GM12878 (cell line): Measurements from ENCODE around the gene C16orf86. TPM values are rescaled to one million over a fixed set of nuclear protein-coding genes. Genes with fewer than 3 reads are reported as not detected.

Source experiments
- ATAC-seq: fragments of 200-7000 bp; cut with Tn5 transposase; 3 replicates; pipeline ENCODE4 v1.9.1; 2020; ENCODE audit warnings: mild to moderate bottlenecking, moderate library complexity
- BruUV-seq: library from RNA; stranded (reverse); fragments of 400-500 nt; replicated peaks from 2 replicates; lab custom pipeline; 2021; lab: Mats Ljungman, UMichigan
- CTCF ChIA-PET: fragments of 300-600 bp; sonication (Branson Sonifier 250); formaldehyde crosslinking; extraction: SDS; loops from one replicate; lab custom pipeline; 2021; ENCODE audit warnings: inconsistent platforms; lab: Yijun Ruan, JAX
- POLR2A ChIA-PET: fragments of 350-600 bp; formaldehyde crosslinking; extraction: SDS; loops from one replicate; lab custom pipeline; 2021; ENCODE audit warnings: inconsistent platforms; lab: Charles Lee
- RAD21 ChIA-PET: fragments of 300-600 bp; sonication (Branson Sonifier 250); formaldehyde crosslinking; loops from one replicate; lab custom pipeline; 2023; ENCODE audit warnings: antibody characterized with exemption; ENCODE audit not compliant: unreplicated experiment; lab: Charles Lee
- SMC1A ChIA-PET: fragments of 300-600 bp; sonication (Branson Sonifier 250); formaldehyde crosslinking; loops from one replicate; lab custom pipeline; 2023; ENCODE audit not compliant: unreplicated experiment, uncharacterized antibody; lab: Charles Lee
- DNase-seq: peaks from one replicate; pipeline ENCODE4 v3.0.0-alpha.2; 2011; ENCODE audit warnings: low read depth, low spot score
- FAIRE-seq: peaks from 3 replicates; lab custom pipeline; 2011; peaks lifted over from hg19 to GRCh38; lab: Jason Lieb, UNC
- H2AFZ ChIP-seq: 2 replicates; pipeline ENCODE4 v1.6.0; 2011; ENCODE audit warnings: low read depth, low read length, control low read depth; ENCODE audit not compliant: control insufficient read depth
- H3K27ac ChIP-seq: 2 replicates; pipeline ENCODE4 v1.5.1; 2011; ENCODE audit warnings: control low read depth; ENCODE audit not compliant: control insufficient read depth, insufficient read depth
- H3K27me3 ChIP-seq, 2 experiments: replicated peaks in 1 of 2; 2 replicates each; pipeline versions ENCODE4 v1.6.0 to v1.6.1; 2011; ENCODE audit warnings: low read length in 1 of 2; ENCODE audit not compliant: control insufficient read depth in 2 of 2, insufficient read depth in 2 of 2
- H3K36me3 ChIP-seq, 2 experiments: 2 replicates each; pipeline ENCODE4 v1.5.1; 2011; ENCODE audit warnings: low read length in 1 of 2; ENCODE audit not compliant: control insufficient read depth in 2 of 2, insufficient read depth in 2 of 2
- H3K4me1 ChIP-seq: 2 replicates; pipeline ENCODE4 v1.6.1; 2011; ENCODE audit warnings: mild to moderate bottlenecking, low read length, moderate library complexity, mixed read lengths; ENCODE audit not compliant: control insufficient read depth, insufficient read depth
- H3K4me2 ChIP-seq: 2 replicates; pipeline ENCODE4 v1.6.0; 2011; ENCODE audit warnings: control low read depth; ENCODE audit not compliant: control insufficient read depth, insufficient read depth
- H3K4me3 ChIP-seq: fragments of 200-600 bp; sonication (generic); 2 replicates; pipeline ENCODE4 v1.5.1; 2016
- H3K79me2 ChIP-seq: 2 replicates; pipeline ENCODE4 v1.6.0; 2011; ENCODE audit warnings: low read length; ENCODE audit not compliant: control insufficient read depth, insufficient read depth
- H3K9ac ChIP-seq: 2 replicates; pipeline ENCODE4 v1.8.0; 2011; ENCODE audit warnings: low read length, control low read depth, mixed read lengths; ENCODE audit not compliant: control insufficient read depth, insufficient read depth
- H3K9me3 ChIP-seq: replicated peaks from 3 replicates; pipeline ENCODE4 v1.5.1; 2011; ENCODE audit warnings: mild to moderate bottlenecking, low read length; ENCODE audit not compliant: control insufficient read depth, insufficient read depth
- H4K20me1 ChIP-seq: 2 replicates; pipeline ENCODE4 v1.6.0; 2011; ENCODE audit not compliant: control insufficient read depth, insufficient read depth
- EP300 ChIP-seq, 2 experiments: fragments of 150-350 bp in 1 of 2; IDR thresholded peaks; 2 replicates each; pipeline ENCODE4 v1.6.1; 2011 to 2012; ENCODE audit warnings: low read depth in 2 of 2, low read length in 2 of 2, borderline replicate concordance in 1 of 2, improper control_type of control experiment in 1 of 2, inconsistent platforms in 1 of 2; ENCODE audit not compliant: control insufficient read depth in 1 of 2
- ESRRA ChIP-seq: IDR thresholded peaks from 2 replicates; pipeline ENCODE4 v1.6.1; 2012; ENCODE audit warnings: mild to moderate bottlenecking, low read length, improper control_type of control experiment
- NFIC ChIP-seq: IDR thresholded peaks from 2 replicates; pipeline ENCODE4 v1.6.1; 2012; ENCODE audit warnings: low read depth, mild to moderate bottlenecking, inconsistent platforms, low read length, moderate library complexity
- PKNOX1 ChIP-seq: fragments of 450-650 bp; IDR thresholded peaks from 2 replicates; pipeline ENCODE4 v1.6.1; 2016; ENCODE audit warnings: mild to moderate bottlenecking
- RELA ChIP-seq: fragments of 450-650 bp; IDR thresholded peaks from 2 replicates; pipeline ENCODE4 v1.8.0; 2014; ENCODE audit warnings: borderline replicate concordance; ENCODE audit not compliant: partially characterized antibody
- SUZ12 ChIP-seq: fragments of 200-600 bp; sonication (generic); IDR thresholded peaks from one replicate; pipeline ENCODE4 v1.6.1; 2018; ENCODE audit warnings: antibody characterized with exemption, mild to moderate bottlenecking; ENCODE audit not compliant: unreplicated experiment
- ZBTB11 ChIP-seq: fragments of 450-650 bp; formaldehyde crosslinking; IDR thresholded peaks from 2 replicates; pipeline ENCODE4 v1.5.0; 2022; ENCODE audit warnings: mild to moderate bottlenecking, missing genetic modification characterization
- ZNF207 ChIP-seq: fragments of 450-650 bp; IDR thresholded peaks from 2 replicates; pipeline ENCODE4 v1.6.1; 2014; ENCODE audit warnings: antibody characterized with exemption, mild to moderate bottlenecking, borderline replicate concordance
- ZZZ3 ChIP-seq: IDR thresholded peaks from 2 replicates; pipeline ENCODE4 v1.6.1; 2011; ENCODE audit warnings: low read depth; ENCODE audit not compliant: control insufficient read depth, insufficient read length
- WGBS: methylation state at CpG from one replicate; pipeline ENCODE4 v1.1.6; 2016; ENCODE audit warnings: low lambda C conversion rate; ENCODE audit not compliant: insufficient replicate concordance, insufficient coverage; ENCODE audit errors: missing lambda C conversion rate; 5-methylcytosine and 5-hydroxymethylcytosine counted together
- in situ Hi-C: fragments of 300-500 bp; cut with MboI; formaldehyde crosslinking; loops from 9 replicates; pipeline ENCODE4 v1.14.3; 2018; ENCODE audit warnings: mixed read lengths
- intact Hi-C: fragments of 100-400 bp; cut with micrococcal nuclease; formaldehyde crosslinking; loops from one replicate; pipeline ENCODE4 v1.14.2; 2022; ENCODE audit not compliant: unreplicated experiment
- polyA plus RNA-seq, 11 experiments: library from polyadenylated mRNA; depleted of rRNA in 4 of 11; unstranded in 6 of 11; stranded (reverse) in 5 of 11; fragments of >200 nt; fragmentation: Nextera tagmentation in 4 of 11; fragmentation: Illumina TruSeq in 1 of 11; extraction: Ambion mirVana in 4 of 11; extraction: Trizol in 1 of 11; gene quantifications; 1 replicate in 1 of 11; 2 replicates in 10 of 11; pipeline versions ENCODE4 v1.2.1 to v1.2.3, GENCODE V29; 2011 to 2016; ENCODE audit warnings: inconsistent platforms in 2 of 11, missing spikeins in 2 of 11, low read depth in 1 of 11
- total RNA-seq, 4 experiments: library from RNA; depleted of rRNA in 3 of 4; stranded (reverse); fragments of >200 nt in 3 of 4; fragmentation: Illumina TruSeq in 1 of 4; extraction: Trizol in 1 of 4; gene quantifications; 2 replicates each; pipeline versions ENCODE4 v1.2.1 to v1.2.3, GENCODE V29; 2013 to 2021

The C16orf86 gene
- total and polyA plus RNA-seq, 10 of the 15 experiments (the other 5 are each of a cell fraction or from before 2014, with no cell fraction given), result 0.11 to 3.3 (median 1.6) TPM

GRCh38 chr16:67716097-67716496, 49.5 kb downstream of the C16orf86 start:
- intact Hi-C loops, result loop anchor here (5.0 kb wide), 1 partner anchor 44 kb away; no protein-coding TSS in a partner anchor
- Histone ChIP-seq H3K9ac (no peak overlapping the region), H3K4me1 (peaks cover 22% of the 10 kb centered on the region), H4K20me1 (no peaks in the 10 kb centered on the region), H3K36me3 (no peaks in the 10 kb centered on the region; a peak in 1 of 4 replicates)
- ATAC-seq, result no peak
- WGBS, result 97% methylated on average over 2 of the region's 2 CpGs
- ChIA-PET CTCF (interaction anchor here (1.0 to 4.3 kb wide), 3 partner anchors 43 to 88 kb away, joined by 3 to 27 read pairs (median 3); no protein-coding TSS in a partner anchor), POLR2A (interaction anchor here (0.7 kb wide), 1 partner anchor 150 kb away, joined by 3 read pairs; no protein-coding TSS in a partner anchor)
- FAIRE-seq, result no peak
- TF ChIP-seq ZBTB11 (no peak), SUZ12 (no peak), NFIC (no peak), ESRRA (no peak), ZZZ3 (no peak), RELA (no peak), PKNOX1 (no peak), ZNF207 (no peak), EP300 (IDR thresholded peaks at IDR 0.05; ENCODE audit: borderline replicate concordance in 1 of 2, control insufficient read depth in 1 of 2, low read depth in 2 of 2, low read length in 2 of 2) (no peak)
- TF ChIP-seq, all 136 proteins: peak for 0
- H2AFZ ChIP-seq, result no peak overlapping the region
- H3K4me2 ChIP-seq, result no peak overlapping the region
- no peak overlapping the region for H3K4me3 ChIP-seq
- SMC1A ChIA-PET, result interaction anchor here (0.7 to 1.9 kb wide), 5 partner anchors 27 to 234 kb away, joined by 3 to 5 read pairs (median 3); no protein-coding TSS in a partner anchor
- no peak overlapping the region for H3K27ac ChIP-seq
- peaks cover 24% of the 10 kb centered on the region for H3K79me2 ChIP-seq
- no peaks in the 10 kb centered on the region for H3K27me3 ChIP-seq
- no TSS peak for BruUV-seq
- in situ Hi-C loops, result no loop called here
- no peak for DNase-seq
- RAD21 ChIA-PET, result interaction anchor here (0.6 to 1.6 kb wide), 3 partner anchors 43 to 235 kb away, joined by 3 to 4 read pairs (median 3); no protein-coding TSS in a partner anchor
- H3K9me3 ChIP-seq, result no peaks in the 10 kb centered on the region

Other genes starting within 250 kb of the C16orf86 start
Only the 7 nearest of the 18 such genes appear.
- gene RIPOR1, start 138.0 kb upstream of the C16orf86 start, total RNA-seq (2014; rRNA removed), result 5.2 and 7.0 TPM in 2 replicates
- gene RIPOR1, start 138.0 kb upstream of the C16orf86 start, total RNA-seq (2014; rRNA removed; fragmentation: Illumina TruSeq; extraction: Trizol), result 2.6 and 2.8 TPM in 2 replicates
- gene RIPOR1, start 138.0 kb upstream of the C16orf86 start, total RNA-seq (2021), result 28.5 and 37.0 TPM in 2 replicates
- 1.2 and 2.0 TPM in 2 replicates for gene RIPOR1, start 138.0 kb upstream of the C16orf86 start, polyA plus RNA-seq (2011; rRNA removed)
- gene RIPOR1, start 138.0 kb upstream of the C16orf86 start, polyA plus RNA-seq (2014; fragmentation: Illumina TruSeq; extraction: Trizol), result 7.0 and 7.9 TPM in 2 replicates
- gene RIPOR1, start 138.0 kb upstream of the C16orf86 start, polyA plus RNA-seq (2014; fragmentation: Nextera tagmentation; extraction: Ambion mirVana), result under 1 TPM; 0.13 to 0.47 TPM
- gene RIPOR1, start 138.0 kb upstream of the C16orf86 start, polyA plus RNA-seq (2014; rRNA removed), result 10.5 and 11.6 TPM in 2 replicates
- gene RIPOR1, start 138.0 kb upstream of the C16orf86 start, polyA plus RNA-seq (2016; fragmentation: Nextera tagmentation; extraction: Ambion mirVana), result 10 to 100 TPM; 12.9 to 15.9 TPM
- 36.7 and 37.3 TPM in 2 replicates for gene CTCF, start 104.3 kb upstream of the C16orf86 start, total RNA-seq (2014; rRNA removed)
- gene CTCF, start 104.3 kb upstream of the C16orf86 start, total RNA-seq (2014; rRNA removed; fragmentation: Illumina TruSeq; extraction: Trizol), result 43.8 and 47.9 TPM in 2 replicates
- 42.7 and 43.6 TPM in 2 replicates for gene CTCF, start 104.3 kb upstream of the C16orf86 start, total RNA-seq (2021)
- 36.1 and 40.1 TPM in 2 replicates for gene CTCF, start 104.3 kb upstream of the C16orf86 start, polyA plus RNA-seq (2011; rRNA removed)
- gene CTCF, start 104.3 kb upstream of the C16orf86 start, polyA plus RNA-seq (2014; fragmentation: Illumina TruSeq; extraction: Trizol), result 52.8 and 55.0 TPM in 2 replicates
- 10 to 100 TPM in 1 of 2 experiments, 1 to 10 TPM in 1; 9.1 to 18.3 TPM for gene CTCF, start 104.3 kb upstream of the C16orf86 start, polyA plus RNA-seq (2014; fragmentation: Nextera tagmentation; extraction: Ambion mirVana)
- gene CTCF, start 104.3 kb upstream of the C16orf86 start, polyA plus RNA-seq (2014; rRNA removed), result 34.7 and 35.8 TPM in 2 replicates
- 10 to 100 TPM; 47.5 to 51.6 TPM for gene CTCF, start 104.3 kb upstream of the C16orf86 start, polyA plus RNA-seq (2016; fragmentation: Nextera tagmentation; extraction: Ambion mirVana)
- gene CARMIL2, start 21.7 kb upstream of the C16orf86 start, total RNA-seq (2014; rRNA removed), result 18.9 and 24.1 TPM in 2 replicates
- 13.7 and 14.0 TPM in 2 replicates for gene CARMIL2, start 21.7 kb upstream of the C16orf86 start, total RNA-seq (2014; rRNA removed; fragmentation: Illumina TruSeq; extraction: Trizol)
- 87.6 and 104 TPM in 2 replicates for gene CARMIL2, start 21.7 kb upstream of the C16orf86 start, total RNA-seq (2021)
- 4.4 and 8.6 TPM in 2 replicates for gene CARMIL2, start 21.7 kb upstream of the C16orf86 start, polyA plus RNA-seq (2011; rRNA removed)
- 1.6 and 13.0 TPM in 2 replicates for gene CARMIL2, start 21.7 kb upstream of the C16orf86 start, polyA plus RNA-seq (2014; fragmentation: Illumina TruSeq; extraction: Trizol)
- gene CARMIL2, start 21.7 kb upstream of the C16orf86 start, polyA plus RNA-seq (2014; fragmentation: Nextera tagmentation; extraction: Ambion mirVana), result 1 to 10 TPM in 1 of 2 experiments, under 1 TPM in 1; 0.82 to 1.9 TPM
- gene CARMIL2, start 21.7 kb upstream of the C16orf86 start, polyA plus RNA-seq (2014; rRNA removed), result 56.5 and 72.9 TPM in 2 replicates
- gene CARMIL2, start 21.7 kb upstream of the C16orf86 start, polyA plus RNA-seq (2016; fragmentation: Nextera tagmentation; extraction: Ambion mirVana), result 1 to 10 TPM; 7.4 to 7.7 TPM
- 26.3 and 36.1 TPM in 2 replicates for gene ACD, start 6.6 kb upstream of the C16orf86 start, total RNA-seq (2014; rRNA removed)
- gene ACD, start 6.6 kb upstream of the C16orf86 start, total RNA-seq (2014; rRNA removed; fragmentation: Illumina TruSeq; extraction: Trizol), result 9.8 and 10.0 TPM in 2 replicates
- 32.4 and 32.9 TPM in 2 replicates for gene ACD, start 6.6 kb upstream of the C16orf86 start, total RNA-seq (2021)
- 5.6 and 15.6 TPM in 2 replicates for gene ACD, start 6.6 kb upstream of the C16orf86 start, polyA plus RNA-seq (2011; rRNA removed)
- 2.8 and 11.3 TPM in 2 replicates for gene ACD, start 6.6 kb upstream of the C16orf86 start, polyA plus RNA-seq (2014; fragmentation: Illumina TruSeq; extraction: Trizol)
- gene ACD, start 6.6 kb upstream of the C16orf86 start, polyA plus RNA-seq (2014; fragmentation: Nextera tagmentation; extraction: Ambion mirVana), result 1 to 10 TPM; 2.9 to 9.7 TPM
- 32.2 and 35.6 TPM in 2 replicates for gene ACD, start 6.6 kb upstream of the C16orf86 start, polyA plus RNA-seq (2014; rRNA removed)
- 10 to 100 TPM; 45.0 to 46.7 TPM for gene ACD, start 6.6 kb upstream of the C16orf86 start, polyA plus RNA-seq (2016; fragmentation: Nextera tagmentation; extraction: Ambion mirVana)
- 8.0 and 9.1 TPM in 2 replicates for gene PARD6A, start 5.9 kb upstream of the C16orf86 start, total RNA-seq (2014; rRNA removed)
- gene PARD6A, start 5.9 kb upstream of the C16orf86 start, total RNA-seq (2014; rRNA removed; fragmentation: Illumina TruSeq; extraction: Trizol), result 3.0 and 3.4 TPM in 2 replicates
- gene PARD6A, start 5.9 kb upstream of the C16orf86 start, total RNA-seq (2021), result 6.2 and 7.5 TPM in 2 replicates
- 0.92 and 1.9 TPM in 2 replicates for gene PARD6A, start 5.9 kb upstream of the C16orf86 start, polyA plus RNA-seq (2011; rRNA removed)
- 0.27 and 1.7 TPM in 2 replicates for gene PARD6A, start 5.9 kb upstream of the C16orf86 start, polyA plus RNA-seq (2014; fragmentation: Illumina TruSeq; extraction: Trizol)
- gene PARD6A, start 5.9 kb upstream of the C16orf86 start, polyA plus RNA-seq (2014; fragmentation: Nextera tagmentation; extraction: Ambion mirVana), result under 1 TPM; 0.42 to 0.62 TPM
- 7.1 and 9.8 TPM in 2 replicates for gene PARD6A, start 5.9 kb upstream of the C16orf86 start, polyA plus RNA-seq (2014; rRNA removed)
- 10 to 100 TPM in 1 of 2 experiments, 1 to 10 TPM in 1; 5.7 to 10.1 TPM for gene PARD6A, start 5.9 kb upstream of the C16orf86 start, polyA plus RNA-seq (2016; fragmentation: Nextera tagmentation; extraction: Ambion mirVana)
- 7.7 and 9.1 TPM in 2 replicates for gene ENKD1, start 64 bp upstream of the C16orf86 start, total RNA-seq (2014; rRNA removed)
- 2.5 TPM in 2 replicates for gene ENKD1, start 64 bp upstream of the C16orf86 start, total RNA-seq (2014; rRNA removed; fragmentation: Illumina TruSeq; extraction: Trizol)
- 7.2 and 8.1 TPM in 2 replicates for gene ENKD1, start 64 bp upstream of the C16orf86 start, total RNA-seq (2021)
- 2.8 and 5.2 TPM in 2 replicates for gene ENKD1, start 64 bp upstream of the C16orf86 start, polyA plus RNA-seq (2011; rRNA removed)
- 0.30 and 0.97 TPM in 2 replicates for gene ENKD1, start 64 bp upstream of the C16orf86 start, polyA plus RNA-seq (2014; fragmentation: Illumina TruSeq; extraction: Trizol)
- gene ENKD1, start 64 bp upstream of the C16orf86 start, polyA plus RNA-seq (2014; fragmentation: Nextera tagmentation; extraction: Ambion mirVana), result 1 to 10 TPM in 1 of 2 experiments, under 1 TPM in 1; 0.19 to 1.1 TPM
- 6.8 and 11.4 TPM in 2 replicates for gene ENKD1, start 64 bp upstream of the C16orf86 start, polyA plus RNA-seq (2014; rRNA removed)
- 1 to 10 TPM; 2.1 to 3.1 TPM for gene ENKD1, start 64 bp upstream of the C16orf86 start, polyA plus RNA-seq (2016; fragmentation: Nextera tagmentation; extraction: Ambion mirVana)
- 11.8 and 13.7 TPM in 2 replicates for gene GFOD2, start 52.5 kb downstream of the C16orf86 start, total RNA-seq (2014; rRNA removed)
- 10.3 and 10.7 TPM in 2 replicates for gene GFOD2, start 52.5 kb downstream of the C16orf86 start, total RNA-seq (2014; rRNA removed; fragmentation: Illumina TruSeq; extraction: Trizol)
- 15.5 and 16.1 TPM in 2 replicates for gene GFOD2, start 52.5 kb downstream of the C16orf86 start, total RNA-seq (2021)
- gene GFOD2, start 52.5 kb downstream of the C16orf86 start, polyA plus RNA-seq (2011; rRNA removed), result 9.1 and 12.4 TPM in 2 replicates
- gene GFOD2, start 52.5 kb downstream of the C16orf86 start, polyA plus RNA-seq (2014; fragmentation: Illumina TruSeq; extraction: Trizol), result 5.3 and 8.8 TPM in 2 replicates
- 1 to 10 TPM; 2.0 to 2.2 TPM for gene GFOD2, start 52.5 kb downstream of the C16orf86 start, polyA plus RNA-seq (2014; fragmentation: Nextera tagmentation; extraction: Ambion mirVana)
- gene GFOD2, start 52.5 kb downstream of the C16orf86 start, polyA plus RNA-seq (2014; rRNA removed), result 15.9 and 16.2 TPM in 2 replicates
- gene GFOD2, start 52.5 kb downstream of the C16orf86 start, polyA plus RNA-seq (2016; fragmentation: Nextera tagmentation; extraction: Ambion mirVana), result 10 to 100 TPM; 11.7 to 12.5 TPM